ENCODE measurements around the gene PRR5L. TPM values are rescaled to one million over a fixed set of nuclear protein-coding genes. Genes with fewer than 3 reads are reported as not detected.
A peak's percentile ranks its signal among the peaks of the same experiment; 100 is the strongest.

The PRR5L gene
- polyA plus RNA-seq, 3 donors, result 3.5 to 16.0 (median 7.4) TPM

DNA sequence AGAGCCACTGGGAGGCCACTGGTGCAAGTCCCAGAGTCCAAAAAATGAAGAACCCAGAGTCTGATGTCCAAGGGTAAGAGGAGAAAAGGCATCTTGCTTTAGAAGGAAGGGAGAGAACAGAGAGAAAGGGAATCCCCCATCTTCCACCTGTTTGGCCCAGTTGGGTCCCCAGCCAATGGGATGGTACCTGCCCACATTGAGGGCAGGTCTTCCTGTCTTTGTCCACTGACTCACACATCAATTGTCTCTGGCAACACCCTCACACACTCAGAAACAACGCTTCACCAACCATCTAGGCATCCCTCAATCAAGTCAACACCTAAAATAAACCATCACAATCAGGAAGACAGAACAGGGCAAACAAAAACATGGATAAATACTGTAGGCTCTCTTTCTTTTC lies 13.2 kb upstream of the PRR5L start:
- Histone ChIP-seq H3K27me3 (ENCODE audit: control insufficient read depth in 2 of 2, insufficient read depth in 2 of 2, low read length in 2 of 2) (no peaks in the 10 kb centered on the region), H3K4me1 (ENCODE audit: control insufficient read depth in 1 of 2, insufficient read depth in 2 of 2, low read length in 2 of 2) (peaks cover 2 to 17% of the 10 kb centered on the region in 2 donors), H3K79me2 (ENCODE audit: insufficient read depth, low read length) (peaks cover 90% of the 10 kb centered on the region), H3K4me3 (replicated peaks in 1 of 3; ENCODE audit: low read depth in 2 of 3, low read length in 3 of 3) (no peak overlapping the region), H3K27ac (ENCODE audit: low read depth in 1 of 2, low read length in 2 of 2) (no peak overlapping the region), H3K9ac (ENCODE audit: insufficient read depth, low read length, poor library complexity, severe bottlenecking) (no peak overlapping the region), H4K20me1 (ENCODE audit: insufficient read depth, low read length) (peaks cover 91% of the 10 kb centered on the region), H2AFZ (ENCODE audit: insufficient read depth, low read depth, low read length, poor library complexity, severe bottlenecking) (no peak overlapping the region), H3K36me3 (replicated peaks in 1 of 2; ENCODE audit: control insufficient read depth in 1 of 2, insufficient read depth in 2 of 2, low read length in 2 of 2) (peaks cover 24 to 36% of the 10 kb centered on the region in 2 donors), H3K4me2 (replicated peaks; ENCODE audit: extremely low read depth, low read length, poor library complexity, severe bottlenecking) (no peak overlapping the region), H3K9me3 (replicated peaks in 1 of 2; ENCODE audit: control insufficient read depth in 1 of 2, insufficient read depth in 1 of 2, low read length in 2 of 2) (peaks cover 0 to 3% of the 10 kb centered on the region in 2 donors)
- Mint-ChIP-seq H3K4me1 (peaks cover 35% of the 10 kb centered on the region), H3K27ac (peak overlapping the region in 3 of 7 donors; percentile 3 to 46 (median 11)), H3K4me3 (no peak overlapping the region), H3K36me3 (peaks cover 40 to 52% of the 10 kb centered on the region in 2 donors), H3K27me3 (ENCODE audit: low read depth in 3 of 3) (peaks cover 0 to 2% (median 0%) of the 10 kb centered on the region in 3 donors), H3K9me3 (peaks cover 0 to 6% (median 3%) of the 10 kb centered on the region in 7 donors)
- TF ChIP-seq, protein P1, sequence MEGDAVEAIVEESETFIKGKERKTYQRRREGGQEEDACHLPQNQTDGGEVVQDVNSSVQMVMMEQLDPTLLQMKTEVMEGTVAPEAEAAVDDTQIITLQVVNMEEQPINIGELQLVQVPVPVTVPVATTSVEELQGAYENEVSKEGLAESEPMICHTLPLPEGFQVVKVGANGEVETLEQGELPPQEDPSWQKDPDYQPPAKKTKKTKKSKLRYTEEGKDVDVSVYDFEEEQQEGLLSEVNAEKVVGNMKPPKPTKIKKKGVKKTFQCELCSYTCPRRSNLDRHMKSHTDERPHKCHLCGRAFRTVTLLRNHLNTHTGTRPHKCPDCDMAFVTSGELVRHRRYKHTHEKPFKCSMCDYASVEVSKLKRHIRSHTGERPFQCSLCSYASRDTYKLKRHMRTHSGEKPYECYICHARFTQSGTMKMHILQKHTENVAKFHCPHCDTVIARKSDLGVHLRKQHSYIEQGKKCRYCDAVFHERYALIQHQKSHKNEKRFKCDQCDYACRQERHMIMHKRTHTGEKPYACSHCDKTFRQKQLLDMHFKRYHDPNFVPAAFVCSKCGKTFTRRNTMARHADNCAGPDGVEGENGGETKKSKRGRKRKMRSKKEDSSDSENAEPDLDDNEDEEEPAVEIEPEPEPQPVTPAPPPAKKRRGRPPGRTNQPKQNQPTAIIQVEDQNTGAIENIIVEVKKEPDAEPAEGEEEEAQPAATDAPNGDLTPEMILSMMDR (IDR thresholded peaks at IDR 0.05), result no peak
- WGBS (ENCODE audit: insufficient coverage), result no CpG with 5 or more reads among the region's 1 CpG
- intact Hi-C loops (cut with micrococcal nuclease), result no loop called here
- no peak for DNase-seq

DNA sequence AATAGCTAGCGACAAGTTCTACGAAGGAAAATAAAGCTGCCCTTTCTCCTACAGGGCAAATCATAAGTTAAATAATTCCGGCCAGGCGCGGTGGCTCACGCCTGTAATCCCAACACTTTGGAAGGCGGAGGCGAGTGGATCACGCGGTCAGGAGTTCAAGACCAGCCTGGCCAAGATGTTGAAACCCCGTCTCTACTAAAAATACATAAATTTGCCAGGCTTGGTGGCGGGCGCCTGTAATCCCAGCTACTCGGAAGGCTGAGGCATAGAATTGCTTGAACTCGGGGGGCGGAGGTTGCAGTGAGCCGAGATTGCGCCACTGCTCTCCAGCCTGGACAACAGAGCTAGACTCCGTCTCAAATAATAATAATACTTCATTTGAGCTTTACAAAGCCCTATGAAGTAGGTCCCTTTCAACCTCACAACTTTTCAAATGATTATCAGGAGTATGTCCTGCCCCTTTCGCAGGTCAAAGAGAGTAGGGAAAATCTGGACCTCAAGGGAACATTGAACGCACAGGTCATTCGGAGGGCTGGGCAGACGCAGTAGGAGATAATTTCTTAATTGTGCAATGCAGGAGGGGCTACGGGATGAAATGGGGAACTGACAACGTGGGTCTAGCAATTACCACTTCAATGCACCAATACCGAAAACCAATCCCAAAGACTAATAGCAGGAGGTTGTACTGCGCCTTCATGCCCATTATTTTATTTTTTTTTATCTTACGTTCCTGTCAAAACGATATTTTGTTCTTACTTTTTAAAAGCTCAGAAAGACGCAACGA lies 7.5 kb upstream of the PRR5L start:
- Mint-ChIP-seq H3K4me1 (peaks cover 51% of the 10 kb centered on the region), H3K4me3 (peak overlapping the region; percentile 93 to 97)
- H3K4me1 ChIP-seq (ENCODE audit: control insufficient read depth in 1 of 2, insufficient read depth in 2 of 2, low read length in 2 of 2), result peaks cover 21 to 32% of the 10 kb centered on the region in 2 donors

More for the DNA sequence above, 7.5 kb upstream of the PRR5L start:
- peaks cover 3 to 5% of the 10 kb centered on the region in 2 donors for H3K36me3 Mint-ChIP-seq
- Histone ChIP-seq H2AFZ (ENCODE audit: insufficient read depth, low read depth, low read length, poor library complexity, severe bottlenecking) (peak overlapping the region; percentile 86), H3K9me3 (replicated peaks in 1 of 2; ENCODE audit: control insufficient read depth in 1 of 2, insufficient read depth in 1 of 2, low read length in 2 of 2) (no peaks in the 10 kb centered on the region), H4K20me1 (ENCODE audit: insufficient read depth, low read length) (peaks cover 41% of the 10 kb centered on the region), H3K27me3 (ENCODE audit: control insufficient read depth in 2 of 2, insufficient read depth in 2 of 2, low read length in 2 of 2) (no peaks in the 10 kb centered on the region), H3K4me2 (replicated peaks; ENCODE audit: extremely low read depth, low read length, poor library complexity, severe bottlenecking) (peak overlapping the region; percentile 76), H3K4me3 (replicated peaks in 1 of 3; ENCODE audit: low read depth in 2 of 3, low read length in 3 of 3) (peak overlapping the region; percentile 73 to 95 (median 92)), H3K27ac (ENCODE audit: low read depth in 1 of 2, low read length in 2 of 2) (peak overlapping the region; percentile 68 to 92), H3K36me3 (replicated peaks in 1 of 2; ENCODE audit: control insufficient read depth in 1 of 2, insufficient read depth in 2 of 2, low read length in 2 of 2) (no peaks in the 10 kb centered on the region), H3K79me2 (ENCODE audit: insufficient read depth, low read length) (peaks cover 53% of the 10 kb centered on the region), H3K9ac (ENCODE audit: insufficient read depth, low read length, poor library complexity, severe bottlenecking) (peak overlapping the region; percentile 81)
- peak; percentile 55 to 70 (median 69) for DNase-seq
- 31% methylated on average over 22 of the region's 31 CpGs for WGBS (ENCODE audit: insufficient coverage)
- TF ChIP-seq, protein P1 (IDR thresholded peaks at IDR 0.05), result no peak
- intact Hi-C loops (cut with micrococcal nuclease), result loop anchor here in 1 of 2 donors (2.0 kb wide), 1 partner anchor 626 kb away; the partner anchor contains the start of gene TRIM44
- H3K27ac Mint-ChIP-seq, result peak overlapping the region; percentile 94 to 97 (median 94)
- H3K27me3 Mint-ChIP-seq (ENCODE audit: low read depth in 3 of 3), result peaks cover 0 to 1% (median 0%) of the 10 kb centered on the region in 3 donors
- no peaks in the 10 kb centered on the region for H3K9me3 Mint-ChIP-seq

Data from CD14-positive monocyte (primary cell).